Esophagus squamous epithelium (tissue), 5 donors: ENCODE results near the gene RIN3. TPM values are rescaled to one million over a fixed set of nuclear protein-coding genes. Genes with fewer than 3 reads are reported as not detected.

ENCODE experiments used
- DNase-seq: peaks from one replicate; lab custom pipeline; 2025; lab: John Stamatoyannopoulos, UW
- H3K27ac ChIP-seq, 4 donors: fragments of 200-600 bp; sonication (generic); one replicate each; pipeline ENCODE4 v1.5.1; 2016 to 2019; ENCODE audit warnings: mild to moderate bottlenecking in 1 of 4
- H3K27me3 ChIP-seq, 4 donors: fragments of 200-600 bp; sonication (generic); 1 replicate in 3 of 4; 2 replicates in 1 of 4; pipeline versions ENCODE4 v1.5.1 to v1.6.0; 2017 to 2021; ENCODE audit warnings: antibody characterized with exemption in 1 of 4
- H3K36me3 ChIP-seq, 3 donors: fragments of 200-600 bp; sonication (generic); one replicate each; pipeline ENCODE4 v1.5.1; 2016 to 2019
- H3K4me1 ChIP-seq, 3 donors: fragments of 200-600 bp; sonication (generic); one replicate each; pipeline ENCODE4 v1.5.1; 2017 to 2019
- H3K4me3 ChIP-seq, 4 donors: fragments of 200-600 bp; sonication (generic); 1 replicate in 3 of 4; 2 replicates in 1 of 4; pipeline ENCODE4 v1.5.1; 2016 to 2019; ENCODE audit warnings: mild to moderate bottlenecking in 2 of 4, moderate library complexity in 1 of 4
- H3K9me3 ChIP-seq, 3 donors: fragments of 200-600 bp; sonication (generic); one replicate each; pipeline ENCODE4 v1.5.1; 2016 to 2019
- CTCF ChIP-seq, 6 experiments: fragments of 450-650 bp in 4 of 6; fragments of 200-600 bp in 2 of 6; sonication (generic) in 2 of 6; IDR thresholded peaks; one replicate each; pipeline ENCODE4 v1.5.1; 2016 to 2019; ENCODE audit warnings: antibody characterized with exemption in 6 of 6, mild to moderate bottlenecking in 4 of 6, moderate library complexity in 4 of 6
- POLR2A ChIP-seq, 4 donors: fragments of 450-650 bp; IDR thresholded peaks; one replicate each; pipeline ENCODE4 v1.6.1; 2017; ENCODE audit warnings: antibody characterized with exemption in 4 of 4, mild to moderate bottlenecking in 4 of 4, moderate library complexity in 3 of 4
- WGBS, 2 donors: methylation state at CpG; one replicate each; pipeline ENCODE4 v1.1.5; 2018; 5-methylcytosine and 5-hydroxymethylcytosine counted together
- intact Hi-C: fragments of 100-400 bp; cut with DNase I; formaldehyde crosslinking; loops from one replicate; pipeline ENCODE4 v1.15.0; 2022
- total RNA-seq, 4 donors: library from RNA; depleted of rRNA; stranded (reverse); fragments of >200 nt; gene quantifications; one replicate each; pipeline ENCODE4 v1.1.0, GENCODE V29; 2016
- donor health status: DM: yes; HTN: yes; CAD: no.

RIN3 gene
- total RNA-seq, 4 donors from 2014 or later = 1.9 to 9.7 (median 4.4) TPM

- Histone ChIP-seq H3K27me3 (no peaks in the 10 kb centered on the region), H3K9me3 (no peaks in the 10 kb centered on the region), H3K4me1 (peaks cover 0 to 36% (median 25%) of the 10 kb centered on the region in 3 donors), H3K4me3 (no peak overlapping the region), H3K36me3 (peaks cover 0 to 31% (median 0%) of the 10 kb centered on the region in 3 donors), H3K27ac (no peak overlapping the region)
- DNase-seq = no peak
- 84 to 88% methylated on average over 6 to 9 of the region's 12 CpGs for WGBS, 2 donors
- TF ChIP-seq CTCF (IDR thresholded peaks at IDR 0.05) = no peak
- TF ChIP-seq POLR2A (IDR thresholded peaks at IDR 0.05) = no peak
- intact Hi-C loops = no loop called here
Measured at GRCh38 chr14:92582706-92583452, 69.3 kb downstream of the RIN3 start.

- H3K27ac ChIP-seq = no peak overlapping the region
Measured at GRCh38 chr14:92584220-92584619, 70.6 kb downstream of the RIN3 start.

GRCh38 chr14:92584816-92585215, 71.2 kb downstream of the RIN3 start:
- no peak for DNase-seq
- Histone ChIP-seq H3K36me3 (peaks cover 0 to 17% (median 0%) of the 10 kb centered on the region in 3 donors), H3K27me3 (no peaks in the 10 kb centered on the region), H3K4me3 (no peak overlapping the region), H3K9me3 (no peaks in the 10 kb centered on the region), H3K27ac (no peak overlapping the region), H3K4me1 (peaks cover 0 to 36% (median 25%) of the 10 kb centered on the region in 3 donors)
- intact Hi-C loops = no loop called here
- TF ChIP-seq CTCF (IDR thresholded peaks at IDR 0.05) (no peak), POLR2A (IDR thresholded peaks at IDR 0.05) (no peak)
- WGBS, 2 donors = 86 to 87% methylated on average over 6 of the region's 6 CpGs

More at GRCh38 chr14:92584220-92584619, 70.6 kb downstream of the RIN3 start:
- no peak for DNase-seq
- no peaks in the 10 kb centered on the region for H3K27me3 ChIP-seq
- peaks cover 0 to 23% (median 0%) of the 10 kb centered on the region in 3 donors for H3K36me3 ChIP-seq
- WGBS, 2 donors = 94 to 100% methylated on average over 1 to 2 of the region's 3 CpGs
- H3K4me1 ChIP-seq = peaks cover 0 to 36% (median 25%) of the 10 kb centered on the region in 3 donors
- H3K4me3 ChIP-seq = no peak overlapping the region
- intact Hi-C loops = no loop called here
- TF ChIP-seq CTCF (IDR thresholded peaks at IDR 0.05) (no peak), POLR2A (IDR thresholded peaks at IDR 0.05) (no peak)
- H3K9me3 ChIP-seq = no peaks in the 10 kb centered on the region

GRCh38 chr14:92585981-92586937, 72.7 kb downstream of the RIN3 start:
- Histone ChIP-seq H3K27ac (peak overlapping the region in 3 of 4 donors; percentile 47 to 59 (median 55)), H3K4me3 (no peak overlapping the region), H3K27me3 (no peaks in the 10 kb centered on the region), H3K36me3 (peaks cover 0 to 9% (median 0%) of the 10 kb centered on the region in 3 donors), H3K4me1 (peaks cover 0 to 36% (median 25%) of the 10 kb centered on the region in 3 donors), H3K9me3 (no peaks in the 10 kb centered on the region)
- 32 to 35% methylated on average over 7 to 9 of the region's 9 CpGs for whole genome bisulfite sequencing, 2 donors
- DNase-seq = no peak
- intact Hi-C loops = no loop called here
- TF ChIP-seq POLR2A (IDR thresholded peaks at IDR 0.05) = no peak
- TF ChIP-seq CTCF (IDR thresholded peaks at IDR 0.05) = no peak
